BE2C (cell line): Measurements from ENCODE around the gene CYP51A1.

Experiments used
- DNase-seq: peaks from one replicate; pipeline ENCODE4 v3.0.0-alpha.2; 2020
- H3K27me3 ChIP-seq: fragments of 250-450 bp; sonication (Bioruptor Pico); 2 replicates; pipeline ENCODE4 v1.5.1; 2020; ENCODE audit warnings: mild to moderate bottlenecking
- H3K36me3 ChIP-seq: fragments of 250-450 bp; sonication (Bioruptor Pico); 2 replicates; pipeline ENCODE4 v1.5.1; 2020; ENCODE audit warnings: mild to moderate bottlenecking
- H3K4me1 ChIP-seq: fragments of 250-450 bp; sonication (Bioruptor Pico); 2 replicates; pipeline ENCODE4 v1.5.1; 2020
- H3K4me3 ChIP-seq: 2 replicates; pipeline ENCODE4 v1.5.1; 2011; ENCODE audit warnings: low read depth, low read length
- H3K9me3 ChIP-seq: fragments of 250-450 bp; sonication (Bioruptor Pico); 2 replicates; pipeline ENCODE4 v1.5.1; 2020
- TF ChIP-seq, protein P1 (sequence below): IDR thresholded peaks from 2 replicates; pipeline ENCODE4 v1.5.1; 2012; ENCODE audit warnings: mild to moderate bottlenecking, low read depth, low read length

The CYP51A1 gene

DNA sequence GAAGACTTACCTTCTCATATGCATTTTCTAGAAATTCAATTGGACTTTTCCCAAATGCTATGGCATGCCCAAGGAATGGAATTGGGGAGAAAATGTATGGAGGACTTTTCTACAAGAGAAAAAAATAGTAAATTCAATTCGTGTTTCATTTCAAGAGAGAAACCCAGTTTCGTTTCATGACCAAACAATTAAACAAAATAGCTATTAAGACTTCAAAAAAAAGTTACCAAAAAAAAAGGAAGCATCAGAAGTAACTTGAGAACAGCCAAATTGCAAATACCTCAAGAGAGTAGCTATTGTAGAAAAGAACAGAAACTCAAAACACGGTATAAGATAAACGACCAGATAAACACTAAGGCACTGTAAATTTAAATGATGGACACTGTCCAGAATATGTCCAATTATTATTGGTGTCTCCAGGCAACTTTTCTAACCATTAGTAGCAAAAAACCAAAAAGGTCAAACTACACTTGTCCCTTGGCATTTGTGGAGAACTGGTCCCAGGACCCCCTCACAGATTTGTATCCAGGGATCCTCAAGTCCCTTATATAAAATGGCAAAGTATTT is 2.4 kb downstream of the CYP51A1 start:
- H3K4me3 ChIP-seq = no peak overlapping the region
- peaks cover 9% of the 10 kb centered on the region for H3K36me3 ChIP-seq
- no peaks in the 10 kb centered on the region for H3K4me1 ChIP-seq
- TF ChIP-seq, protein P1, sequence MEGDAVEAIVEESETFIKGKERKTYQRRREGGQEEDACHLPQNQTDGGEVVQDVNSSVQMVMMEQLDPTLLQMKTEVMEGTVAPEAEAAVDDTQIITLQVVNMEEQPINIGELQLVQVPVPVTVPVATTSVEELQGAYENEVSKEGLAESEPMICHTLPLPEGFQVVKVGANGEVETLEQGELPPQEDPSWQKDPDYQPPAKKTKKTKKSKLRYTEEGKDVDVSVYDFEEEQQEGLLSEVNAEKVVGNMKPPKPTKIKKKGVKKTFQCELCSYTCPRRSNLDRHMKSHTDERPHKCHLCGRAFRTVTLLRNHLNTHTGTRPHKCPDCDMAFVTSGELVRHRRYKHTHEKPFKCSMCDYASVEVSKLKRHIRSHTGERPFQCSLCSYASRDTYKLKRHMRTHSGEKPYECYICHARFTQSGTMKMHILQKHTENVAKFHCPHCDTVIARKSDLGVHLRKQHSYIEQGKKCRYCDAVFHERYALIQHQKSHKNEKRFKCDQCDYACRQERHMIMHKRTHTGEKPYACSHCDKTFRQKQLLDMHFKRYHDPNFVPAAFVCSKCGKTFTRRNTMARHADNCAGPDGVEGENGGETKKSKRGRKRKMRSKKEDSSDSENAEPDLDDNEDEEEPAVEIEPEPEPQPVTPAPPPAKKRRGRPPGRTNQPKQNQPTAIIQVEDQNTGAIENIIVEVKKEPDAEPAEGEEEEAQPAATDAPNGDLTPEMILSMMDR = no peak
- H3K27me3 ChIP-seq = no peaks in the 10 kb centered on the region
- DNase-seq = no peak
- H3K9me3 ChIP-seq = no peaks in the 10 kb centered on the region

DNA sequence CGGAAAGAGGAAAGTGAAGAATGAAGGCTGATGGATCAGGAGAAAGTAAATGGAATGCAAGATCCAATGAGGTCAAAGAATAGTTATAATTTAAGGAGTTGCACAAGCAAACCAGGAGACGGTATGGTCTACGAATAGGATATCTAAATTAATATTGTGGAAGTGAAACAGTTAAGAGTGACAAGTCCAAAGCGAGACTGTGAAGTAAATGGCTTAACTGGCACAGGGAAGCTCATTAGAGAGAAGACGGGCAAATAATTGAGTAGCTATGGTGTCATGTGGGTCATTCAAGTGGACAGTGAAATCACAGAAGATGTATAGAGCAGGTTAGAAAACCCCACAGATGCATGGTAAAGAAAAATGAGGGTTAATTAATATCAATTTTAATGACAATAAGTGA is 3.2 kb downstream of the CYP51A1 start:
- Histone ChIP-seq H3K36me3 (peaks cover 9% of the 10 kb centered on the region), H3K9me3 (no peaks in the 10 kb centered on the region), H3K27me3 (no peaks in the 10 kb centered on the region), H3K4me1 (no peaks in the 10 kb centered on the region), H3K4me3 (no peak overlapping the region)
- TF ChIP-seq, protein P1 = no peak
- no peak for DNase-seq

DNA sequence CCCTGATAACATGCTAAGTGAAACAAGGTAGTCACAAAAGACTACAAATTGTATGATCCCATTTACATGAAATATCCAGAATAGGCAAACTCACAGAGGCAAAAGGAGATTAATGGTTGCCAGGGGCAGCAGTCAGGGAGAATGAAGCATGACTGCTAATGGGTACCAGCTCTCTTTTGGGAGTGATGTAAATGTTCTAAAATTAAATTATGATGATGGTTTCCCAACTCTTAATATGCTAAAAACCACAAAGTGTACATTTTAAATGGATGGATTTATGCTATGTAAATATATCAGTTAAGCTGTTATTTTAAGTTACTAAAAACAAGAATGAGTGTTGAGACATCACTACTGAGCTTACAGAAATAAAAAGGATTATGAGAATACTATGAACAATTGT is 12.6 kb downstream of the CYP51A1 start:
- no peaks in the 10 kb centered on the region for H3K4me1 ChIP-seq
- no peak overlapping the region for H3K4me3 ChIP-seq
- DNase-seq = no peak
- TF ChIP-seq, protein P1 = no peak
- no peaks in the 10 kb centered on the region; the same call in 1 of the 2 replicates for H3K9me3 ChIP-seq
- no peaks in the 10 kb centered on the region for H3K27me3 ChIP-seq
- peaks cover 40% of the 10 kb centered on the region for H3K36me3 ChIP-seq

DNA sequence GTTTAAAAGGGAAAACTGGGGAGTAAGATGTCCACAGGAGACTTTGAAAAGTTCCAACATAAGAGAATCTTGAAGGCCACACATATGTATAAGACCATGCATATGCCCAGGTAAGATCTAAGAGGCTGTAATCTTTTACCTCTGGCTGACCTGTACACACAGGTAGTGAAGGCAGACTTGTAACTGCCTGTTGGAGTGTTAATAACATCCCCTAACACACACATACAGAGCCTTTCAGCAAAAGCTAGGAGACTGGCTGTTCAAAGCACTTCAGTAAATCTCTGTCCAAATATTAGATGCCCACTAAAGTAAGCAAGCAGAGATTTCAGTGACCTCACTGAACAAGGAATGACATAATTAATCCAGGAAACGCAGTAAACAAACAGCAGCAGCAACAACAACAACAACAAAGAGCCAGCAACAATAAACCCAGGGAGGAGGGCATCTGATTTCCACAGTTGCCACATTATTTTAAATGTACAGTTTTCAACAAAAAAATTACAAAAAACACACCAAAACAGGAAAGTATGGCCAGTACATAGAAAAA is 15.0 kb downstream of the CYP51A1 start:
- H3K36me3 ChIP-seq = peaks cover 55% of the 10 kb centered on the region
- H3K4me1 ChIP-seq = no peaks in the 10 kb centered on the region
- no peaks in the 10 kb centered on the region; the same call in 1 of the 2 replicates for H3K9me3 ChIP-seq
- TF ChIP-seq, protein P1 = no peak
- no peak for DNase-seq
- no peaks in the 10 kb centered on the region for H3K27me3 ChIP-seq
- no peak overlapping the region for H3K4me3 ChIP-seq

DNA sequence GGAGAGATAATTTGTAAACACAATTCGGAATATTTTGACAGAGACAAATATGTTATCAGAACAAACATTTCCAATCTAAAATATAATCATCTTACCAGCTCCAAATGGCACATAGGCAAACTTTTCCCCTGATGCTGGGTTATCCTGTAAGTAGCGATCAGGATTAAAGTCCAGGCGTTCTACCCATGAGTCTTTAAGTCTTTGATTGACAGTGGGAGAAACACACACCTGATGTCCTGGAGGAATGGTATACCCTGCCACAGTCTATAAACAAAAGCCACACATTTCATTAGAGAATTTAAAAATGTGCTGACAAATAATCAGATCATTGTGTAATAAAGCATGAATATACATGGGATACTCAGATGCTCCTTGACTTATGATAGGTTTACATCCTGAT is 17.3 kb downstream of the CYP51A1 start:
- TF ChIP-seq, protein P1 = no peak
- H3K9me3 ChIP-seq = no peaks in the 10 kb centered on the region; the same call in 1 of the 2 replicates
- no peaks in the 10 kb centered on the region for H3K27me3 ChIP-seq
- peaks cover 37% of the 10 kb centered on the region for H3K36me3 ChIP-seq
- H3K4me1 ChIP-seq = no peaks in the 10 kb centered on the region
- H3K4me3 ChIP-seq = no peak overlapping the region
- no peak for DNase-seq

DNA sequence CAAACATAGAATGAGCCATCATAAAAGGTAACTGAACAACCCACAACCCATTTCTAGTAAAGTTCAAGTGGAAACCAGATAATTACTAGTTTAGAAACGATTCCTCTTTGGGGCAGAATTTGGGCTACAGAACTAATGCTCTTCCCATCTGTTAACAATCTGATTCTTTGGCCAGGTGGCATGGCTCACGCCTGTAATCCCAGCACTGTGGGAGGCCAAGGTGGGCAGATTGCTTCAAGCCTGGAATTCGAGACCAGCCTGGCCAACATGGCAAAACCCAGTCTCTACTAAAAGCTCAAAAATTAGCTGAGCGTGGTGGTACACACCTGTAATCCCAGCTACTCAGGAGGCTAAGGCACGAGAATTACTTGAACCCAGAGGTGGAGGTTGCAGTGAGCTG is 18.5 kb downstream of the CYP51A1 start:
- H3K27me3 ChIP-seq = no peaks in the 10 kb centered on the region
- H3K36me3 ChIP-seq = peaks cover 30% of the 10 kb centered on the region
- DNase-seq = no peak
- no peaks in the 10 kb centered on the region for H3K4me1 ChIP-seq
- TF ChIP-seq, protein P1 = no peak
- H3K4me3 ChIP-seq = no peak overlapping the region
- no peaks in the 10 kb centered on the region for H3K9me3 ChIP-seq
